Measurements from ENCODE around the gene KCNC4. TPM values are rescaled to one million over a fixed set of nuclear protein-coding genes. Genes with fewer than 3 reads are reported as not detected.

KCNC4 gene
- polyA plus RNA-seq, 1 donor from 2014 or later, result 0.57 TPM

DNA sequence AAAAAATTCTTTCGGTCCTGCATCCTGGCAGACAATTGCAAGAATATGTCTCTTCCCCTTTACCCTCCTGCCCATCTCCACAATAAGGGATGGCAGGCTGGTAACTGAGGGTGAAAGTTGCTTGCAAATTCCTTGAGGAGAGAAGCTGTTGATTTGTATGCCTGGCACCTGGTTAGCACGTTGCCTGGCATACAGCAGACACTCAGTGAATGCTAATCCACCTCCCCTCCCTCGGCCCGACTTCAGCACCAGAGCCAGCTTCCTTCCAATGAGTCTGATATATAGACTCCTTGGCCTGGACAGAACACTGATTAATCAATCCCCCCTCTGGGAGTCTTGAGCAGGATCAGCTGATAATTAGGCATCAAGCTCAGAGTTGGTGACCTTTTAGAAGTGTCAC, 39.1 kb downstream of the KCNC4 start:
- Histone ChIP-seq H3K9me2 (ENCODE audit: insufficient read depth, low read length) (no peaks in the 10 kb centered on the region), H3K79me2 (replicated peaks; ENCODE audit: insufficient read depth, low read length) (no peaks in the 10 kb centered on the region), H3K4me3 (ENCODE audit: low read length) (no peak overlapping the region), H2AFZ (ENCODE audit: low read depth, low read length) (no peak overlapping the region), H3K4me2 (ENCODE audit: low read length) (no peak overlapping the region), H4K20me1 (ENCODE audit: insufficient read depth) (no peaks in the 10 kb centered on the region), H3F3A (ENCODE audit: insufficient read depth, low read length, poor library complexity, severe bottlenecking) (no peaks in the 10 kb centered on the region), H3K36me3 (ENCODE audit: insufficient read depth, low read length) (no peaks in the 10 kb centered on the region), H3K27ac (ENCODE audit: low read length) (no peak overlapping the region), H3K9ac (ENCODE audit: low read length) (no peak overlapping the region), H3K27me3 (ENCODE audit: insufficient read depth, low read depth, low read length) (no peaks in the 10 kb centered on the region), H3K9me3 (ENCODE audit: low read length) (no peaks in the 10 kb centered on the region)
- no peak for TF ChIP-seq POLR2AphosphoS5 (IDR thresholded peaks at IDR 0.05)
- no peak for TF ChIP-seq EZH2 (IDR thresholded peaks at IDR 0.05; ENCODE audit: borderline replicate concordance, insufficient read depth, low read length, poor library complexity, severe bottlenecking)
- TF ChIP-seq TAF1 (IDR thresholded peaks at IDR 0.05; ENCODE audit: low read depth), result no peak
- TF ChIP-seq CTCF (IDR thresholded peaks at IDR 0.05; ENCODE audit: poor library complexity, severe bottlenecking), result no peak
- TF ChIP-seq EP300 (conservative IDR thresholded peaks at IDR 0.05; ENCODE audit: poor library complexity, severe bottlenecking), result no peak
- no peak for TF ChIP-seq MXI1 (conservative IDR thresholded peaks at IDR 0.05; ENCODE audit: poor library complexity, severe bottlenecking)
- TF ChIP-seq, protein P1, sequence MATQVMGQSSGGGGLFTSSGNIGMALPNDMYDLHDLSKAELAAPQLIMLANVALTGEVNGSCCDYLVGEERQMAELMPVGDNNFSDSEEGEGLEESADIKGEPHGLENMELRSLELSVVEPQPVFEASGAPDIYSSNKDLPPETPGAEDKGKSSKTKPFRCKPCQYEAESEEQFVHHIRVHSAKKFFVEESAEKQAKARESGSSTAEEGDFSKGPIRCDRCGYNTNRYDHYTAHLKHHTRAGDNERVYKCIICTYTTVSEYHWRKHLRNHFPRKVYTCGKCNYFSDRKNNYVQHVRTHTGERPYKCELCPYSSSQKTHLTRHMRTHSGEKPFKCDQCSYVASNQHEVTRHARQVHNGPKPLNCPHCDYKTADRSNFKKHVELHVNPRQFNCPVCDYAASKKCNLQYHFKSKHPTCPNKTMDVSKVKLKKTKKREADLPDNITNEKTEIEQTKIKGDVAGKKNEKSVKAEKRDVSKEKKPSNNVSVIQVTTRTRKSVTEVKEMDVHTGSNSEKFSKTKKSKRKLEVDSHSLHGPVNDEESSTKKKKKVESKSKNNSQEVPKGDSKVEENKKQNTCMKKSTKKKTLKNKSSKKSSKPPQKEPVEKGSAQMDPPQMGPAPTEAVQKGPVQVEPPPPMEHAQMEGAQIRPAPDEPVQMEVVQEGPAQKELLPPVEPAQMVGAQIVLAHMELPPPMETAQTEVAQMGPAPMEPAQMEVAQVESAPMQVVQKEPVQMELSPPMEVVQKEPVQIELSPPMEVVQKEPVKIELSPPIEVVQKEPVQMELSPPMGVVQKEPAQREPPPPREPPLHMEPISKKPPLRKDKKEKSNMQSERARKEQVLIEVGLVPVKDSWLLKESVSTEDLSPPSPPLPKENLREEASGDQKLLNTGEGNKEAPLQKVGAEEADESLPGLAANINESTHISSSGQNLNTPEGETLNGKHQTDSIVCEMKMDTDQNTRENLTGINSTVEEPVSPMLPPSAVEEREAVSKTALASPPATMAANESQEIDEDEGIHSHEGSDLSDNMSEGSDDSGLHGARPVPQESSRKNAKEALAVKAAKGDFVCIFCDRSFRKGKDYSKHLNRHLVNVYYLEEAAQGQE (IDR thresholded peaks at IDR 0.05; ENCODE audit: borderline replicate concordance), result no peak
- TF ChIP-seq SMC3 (conservative IDR thresholded peaks at IDR 0.05; ENCODE audit: poor library complexity), result no peak
- no peak for TF ChIP-seq RAD21 (conservative IDR thresholded peaks at IDR 0.05)

- Histone ChIP-seq H3K27ac (ENCODE audit: low read length) (no peak overlapping the region), H3K9me3 (ENCODE audit: low read length) (no peaks in the 10 kb centered on the region), H3K36me3 (ENCODE audit: insufficient read depth, low read length) (no peaks in the 10 kb centered on the region), H3K9ac (ENCODE audit: low read length) (no peak overlapping the region), H2AFZ (ENCODE audit: low read depth, low read length) (no peak overlapping the region), H3K4me3 (ENCODE audit: low read length) (no peak overlapping the region), H4K20me1 (ENCODE audit: insufficient read depth) (no peaks in the 10 kb centered on the region), H3K4me2 (ENCODE audit: low read length) (no peak overlapping the region), H3K79me2 (replicated peaks; ENCODE audit: insufficient read depth, low read length) (no peaks in the 10 kb centered on the region), H3K27me3 (ENCODE audit: insufficient read depth, low read depth, low read length) (no peaks in the 10 kb centered on the region), H3F3A (ENCODE audit: insufficient read depth, low read length, poor library complexity, severe bottlenecking) (no peaks in the 10 kb centered on the region), H3K9me2 (ENCODE audit: insufficient read depth, low read length) (no peaks in the 10 kb centered on the region)
- TF ChIP-seq TAF1 (IDR thresholded peaks at IDR 0.05; ENCODE audit: low read depth) (no peak), SMC3 (conservative IDR thresholded peaks at IDR 0.05; ENCODE audit: poor library complexity) (no peak), EP300 (conservative IDR thresholded peaks at IDR 0.05; ENCODE audit: poor library complexity, severe bottlenecking) (no peak), CTCF (IDR thresholded peaks at IDR 0.05; ENCODE audit: poor library complexity, severe bottlenecking) (no peak)
These were observed 39.9 kb downstream of the KCNC4 start for GRCh38 chr1:110250008-110250407.
